Caco-2 (cell line): ENCODE measurements around the gene ZBED4. TPM values are rescaled to one million over a fixed set of nuclear protein-coding genes. Genes with fewer than 3 reads are reported as not detected.

Experiments
- BruUV-seq: library from RNA; stranded (reverse); fragments of 400-500 nt; replicated peaks from 2 replicates; lab custom pipeline; 2021; lab: Mats Ljungman, UMichigan
- CTCF ChIA-PET: fragments of 300-600 bp; sonication (Branson Sonifier 250); formaldehyde crosslinking; loops from one replicate; lab custom pipeline; 2022; ENCODE audit warnings: antibody characterized with exemption; lab: Charles Lee
- POLR2A ChIA-PET: fragments of 300-600 bp; sonication (Branson Sonifier 250); formaldehyde crosslinking; loops from one replicate; lab custom pipeline; 2022; ENCODE audit warnings: antibody characterized with exemption; lab: Charles Lee
- DNase-seq, 2 experiments: peaks; one replicate each; pipeline versions ENCODE4 v3.0.0 to v3.0.0-alpha.2; 2020 to 2022
- H3K27me3 ChIP-seq: replicated peaks from 2 replicates; pipeline ENCODE4 v1.6.0; 2011; ENCODE audit warnings: low read length; ENCODE audit not compliant: control insufficient read depth, insufficient read depth
- H3K36me3 ChIP-seq: 2 replicates; pipeline ENCODE4 v1.5.1; 2011; ENCODE audit warnings: low read length; ENCODE audit not compliant: control insufficient read depth, insufficient read depth
- H3K4me1 ChIP-seq: fragments of 250-450 bp; sonication (Bioruptor Pico); 2 replicates; pipeline ENCODE4 v1.5.1; 2020; ENCODE audit warnings: mild to moderate bottlenecking
- H3K4me3 ChIP-seq: 2 replicates; pipeline ENCODE4 v1.5.1; 2011; ENCODE audit warnings: low read depth, mild to moderate bottlenecking, control low read depth, low read length
- H3K9me3 ChIP-seq: fragments of 250-450 bp; sonication (Bioruptor Pico); 2 replicates; pipeline ENCODE4 v1.5.1; 2020; ENCODE audit warnings: mild to moderate bottlenecking, moderate library complexity
- H3K27ac Mint-ChIP-seq: one replicate; pipeline ENCODE4 v1.8.0; 2022; ENCODE audit warnings: mixed read lengths; ENCODE audit not compliant: unreplicated experiment
- H3K27me3 Mint-ChIP-seq: one replicate; pipeline ENCODE4 v1.8.0; 2022; ENCODE audit warnings: mixed read lengths; ENCODE audit not compliant: insufficient read depth, unreplicated experiment
- H3K36me3 Mint-ChIP-seq: one replicate; pipeline ENCODE4 v1.8.0; 2022; ENCODE audit warnings: mild to moderate bottlenecking, mixed read lengths; ENCODE audit not compliant: insufficient read depth, unreplicated experiment
- H3K4me1 Mint-ChIP-seq: one replicate; pipeline ENCODE4 v1.8.0; 2022; ENCODE audit warnings: low read depth, mixed read lengths; ENCODE audit not compliant: unreplicated experiment
- H3K4me3 Mint-ChIP-seq: one replicate; pipeline ENCODE4 v1.8.0; 2022; ENCODE audit warnings: mild to moderate bottlenecking, moderate library complexity, mixed read lengths; ENCODE audit not compliant: unreplicated experiment
- H3K9me3 Mint-ChIP-seq: one replicate; pipeline ENCODE4 v1.8.0; 2022; ENCODE audit warnings: mixed read lengths; ENCODE audit not compliant: unreplicated experiment
- intact Hi-C: fragments of 100-400 bp; cut with micrococcal nuclease; formaldehyde crosslinking; loops from one replicate; pipeline ENCODE4 v1.10.0; 2022; ENCODE audit not compliant: unreplicated experiment
- total RNA-seq: library from RNA; stranded (reverse); gene quantifications from 2 replicates; pipeline ENCODE4 v1.2.3, GENCODE V29; 2022
- TF ChIP-seq, protein P1 (sequence below), 2 experiments: fragments of 200-600 bp in 1 of 2; IDR thresholded peaks; 1 replicate in 1 of 2; 2 replicates in 1 of 2; pipeline versions ENCODE4 v1.5.1 to v1.8.0; 2011 to 2022; ENCODE audit warnings: antibody characterized with exemption in 1 of 2, control low read depth in 1 of 2, inconsistent platforms in 1 of 2, low read depth in 1 of 2, low read length in 1 of 2, mild to moderate bottlenecking in 1 of 2, moderate library complexity in 1 of 2; ENCODE audit not compliant: insufficient read depth in 1 of 2, severe bottlenecking in 1 of 2, unreplicated experiment in 1 of 2

The ZBED4 gene
- total RNA-seq, 1 experiment from 2014 or later = 17.3 TPM

DNA sequence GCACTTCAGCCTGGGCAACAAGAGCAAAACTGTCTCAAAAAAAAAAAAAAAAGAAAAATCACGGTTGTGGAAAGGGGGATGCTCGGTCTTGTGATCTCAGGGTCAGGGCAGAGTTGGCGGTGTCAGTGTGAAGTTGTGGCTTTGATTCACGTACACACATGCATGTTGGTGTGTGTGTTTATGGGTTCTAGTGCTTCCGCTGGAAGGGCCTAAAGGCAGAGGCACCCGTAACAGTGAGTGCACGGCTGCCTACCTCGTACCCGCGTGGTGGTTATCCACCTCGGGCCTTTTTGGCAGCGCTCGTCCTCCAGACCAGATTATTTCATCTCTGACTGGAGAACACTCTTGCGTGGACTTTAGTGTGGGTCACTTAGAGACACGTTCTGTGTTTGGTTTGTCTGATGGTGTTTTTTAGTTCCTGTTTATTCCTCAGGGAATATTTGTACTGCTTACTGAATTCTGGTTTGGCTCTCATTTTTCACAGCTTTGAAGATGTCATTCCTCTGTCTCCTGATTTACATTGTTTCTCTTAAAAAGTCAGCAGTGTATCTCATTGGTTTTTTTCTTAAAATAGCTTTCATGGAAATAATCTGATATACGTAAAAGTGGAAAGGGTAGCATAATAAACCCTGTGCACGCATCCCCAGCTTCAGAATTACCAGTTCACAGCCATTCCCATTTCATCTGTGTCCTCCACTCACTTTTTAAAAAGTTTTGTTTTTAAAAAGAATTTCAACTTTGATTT lies 15.6 kb downstream of the ZBED4 start:
- no peaks in the 10 kb centered on the region for H3K4me1 Mint-ChIP-seq
- ChIA-PET CTCF (no interaction called here), POLR2A (interaction anchor here (0.7 kb wide), 1 partner anchor 14 kb away, joined by 7 read pairs; no protein-coding TSS in a partner anchor)
- no peaks in the 10 kb centered on the region; the same call in 1 of the 2 replicates for H3K9me3 ChIP-seq
- H3K4me1 ChIP-seq = no peaks in the 10 kb centered on the region
- H3K27me3 ChIP-seq = no peaks in the 10 kb centered on the region
- intact Hi-C loops = no loop called here
- H3K27ac Mint-ChIP-seq = no peak overlapping the region
- no peaks in the 10 kb centered on the region for H3K27me3 Mint-ChIP-seq
- peaks cover 72% of the 10 kb centered on the region for H3K36me3 Mint-ChIP-seq
- TF ChIP-seq, protein P1, sequence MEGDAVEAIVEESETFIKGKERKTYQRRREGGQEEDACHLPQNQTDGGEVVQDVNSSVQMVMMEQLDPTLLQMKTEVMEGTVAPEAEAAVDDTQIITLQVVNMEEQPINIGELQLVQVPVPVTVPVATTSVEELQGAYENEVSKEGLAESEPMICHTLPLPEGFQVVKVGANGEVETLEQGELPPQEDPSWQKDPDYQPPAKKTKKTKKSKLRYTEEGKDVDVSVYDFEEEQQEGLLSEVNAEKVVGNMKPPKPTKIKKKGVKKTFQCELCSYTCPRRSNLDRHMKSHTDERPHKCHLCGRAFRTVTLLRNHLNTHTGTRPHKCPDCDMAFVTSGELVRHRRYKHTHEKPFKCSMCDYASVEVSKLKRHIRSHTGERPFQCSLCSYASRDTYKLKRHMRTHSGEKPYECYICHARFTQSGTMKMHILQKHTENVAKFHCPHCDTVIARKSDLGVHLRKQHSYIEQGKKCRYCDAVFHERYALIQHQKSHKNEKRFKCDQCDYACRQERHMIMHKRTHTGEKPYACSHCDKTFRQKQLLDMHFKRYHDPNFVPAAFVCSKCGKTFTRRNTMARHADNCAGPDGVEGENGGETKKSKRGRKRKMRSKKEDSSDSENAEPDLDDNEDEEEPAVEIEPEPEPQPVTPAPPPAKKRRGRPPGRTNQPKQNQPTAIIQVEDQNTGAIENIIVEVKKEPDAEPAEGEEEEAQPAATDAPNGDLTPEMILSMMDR (IDR thresholded peaks at IDR 0.05; ENCODE audit: insufficient read depth in 1 of 2, low read depth in 1 of 2, low read length in 1 of 2, severe bottlenecking in 1 of 2, unreplicated experiment in 1 of 2) = no peak
- H3K36me3 ChIP-seq = 0 out of 2 replicates have a peak, but pooled peaks cover 1% of the 10 kb centered on the region
- H3K9me3 Mint-ChIP-seq = peaks cover 36% of the 10 kb centered on the region
- no TSS peak for BruUV-seq
- DNase-seq = no peak
- no peak overlapping the region for H3K4me3 Mint-ChIP-seq
- no peak overlapping the region for H3K4me3 ChIP-seq

DNA sequence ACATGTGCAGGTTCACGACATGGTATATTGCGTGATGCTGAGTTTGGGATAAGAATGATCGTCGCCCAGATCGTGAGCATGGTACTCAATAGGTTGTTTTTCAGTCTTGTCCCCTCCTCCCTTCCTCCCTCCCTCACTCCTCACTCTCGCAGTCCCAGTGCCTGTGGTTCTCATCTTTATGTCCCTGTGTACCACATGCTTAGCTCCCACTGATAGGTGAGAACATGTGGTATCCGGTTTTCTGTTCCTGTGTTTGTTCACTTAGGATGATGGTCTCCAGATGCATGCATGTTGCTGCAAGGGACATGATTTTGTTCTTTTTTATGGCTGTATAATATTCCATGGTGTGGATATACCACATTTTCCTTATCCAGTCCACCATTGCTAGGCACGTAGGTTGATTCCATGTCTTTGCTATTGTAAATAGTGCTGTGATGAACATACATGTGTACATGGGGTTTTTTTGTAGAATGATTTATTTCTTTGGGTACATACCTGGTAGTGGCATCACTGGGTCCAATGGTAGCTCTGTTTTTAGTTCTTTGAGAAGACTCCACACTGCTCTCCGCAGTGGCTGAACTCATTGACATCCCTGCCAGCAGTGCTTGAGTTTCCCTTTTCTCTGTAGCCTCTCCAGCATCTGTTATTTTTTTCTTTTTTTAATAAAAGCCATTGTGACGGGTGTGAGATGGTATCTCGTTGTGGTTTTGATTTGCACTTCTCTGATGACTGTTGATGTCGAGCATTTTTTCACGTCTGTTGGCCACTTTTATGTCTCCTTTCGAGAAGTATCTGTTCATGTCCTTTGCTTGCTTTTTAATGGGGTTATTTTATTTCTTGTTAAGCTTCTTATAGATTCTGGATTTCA lies 16.4 kb downstream of the ZBED4 start:
- intact Hi-C loops = no loop called here
- Histone ChIP-seq H3K9me3 (no peaks in the 10 kb centered on the region; the same call in 1 of the 2 replicates), H3K4me1 (no peaks in the 10 kb centered on the region), H3K36me3 (0 out of 2 replicates have a peak, but pooled peaks cover 1% of the 10 kb centered on the region), H3K27me3 (no peaks in the 10 kb centered on the region), H3K4me3 (no peak overlapping the region)
- ChIA-PET POLR2A (no interaction called here), CTCF (no interaction called here)
- H3K4me1 Mint-ChIP-seq = no peaks in the 10 kb centered on the region
- peaks cover 36% of the 10 kb centered on the region for H3K9me3 Mint-ChIP-seq
- H3K36me3 Mint-ChIP-seq = peaks cover 65% of the 10 kb centered on the region
- BruUV-seq = no TSS peak
- H3K27ac Mint-ChIP-seq = no peak overlapping the region
- no peaks in the 10 kb centered on the region for H3K27me3 Mint-ChIP-seq
- TF ChIP-seq, protein P1 (IDR thresholded peaks at IDR 0.05; ENCODE audit: insufficient read depth in 1 of 2, low read depth in 1 of 2, low read length in 1 of 2, severe bottlenecking in 1 of 2, unreplicated experiment in 1 of 2) = no peak
- DNase-seq = no peak
- H3K4me3 Mint-ChIP-seq = no peak overlapping the region

DNA sequence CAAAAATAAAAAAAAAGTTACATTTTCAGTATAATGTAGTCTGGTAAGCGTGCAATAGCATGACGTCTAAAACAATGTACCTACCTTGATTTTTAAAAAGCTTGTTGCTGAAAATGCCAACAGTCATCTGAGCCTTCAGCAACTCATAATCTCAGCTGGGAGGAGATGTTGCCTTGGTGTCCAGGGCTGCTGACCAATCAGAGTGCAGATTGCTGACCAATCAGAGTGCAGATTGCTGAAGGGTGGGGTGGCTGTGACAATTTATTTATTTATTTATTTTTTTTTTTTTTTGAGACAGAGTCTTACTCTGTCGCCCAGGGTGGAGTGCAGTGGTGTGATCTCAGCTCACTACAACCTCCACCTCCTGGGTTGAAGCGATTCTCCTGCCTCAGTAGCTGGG lies 17.8 kb downstream of the ZBED4 start:
- Mint-ChIP-seq H3K4me1 (no peaks in the 10 kb centered on the region), H3K36me3 (peaks cover 58% of the 10 kb centered on the region), H3K27ac (no peak overlapping the region), H3K27me3 (no peaks in the 10 kb centered on the region), H3K9me3 (peaks cover 25% of the 10 kb centered on the region), H3K4me3 (no peak overlapping the region)
- Histone ChIP-seq H3K4me1 (no peaks in the 10 kb centered on the region), H3K27me3 (no peaks in the 10 kb centered on the region), H3K36me3 (0 out of 2 replicates have a peak, but pooled peaks cover 1% of the 10 kb centered on the region), H3K9me3 (no peaks in the 10 kb centered on the region; the same call in 1 of the 2 replicates), H3K4me3 (no peak overlapping the region)
- DNase-seq = no peak
- CTCF ChIA-PET = interaction anchor here (0.5 kb wide), 1 partner anchor 114 kb away, joined by 3 read pairs; no protein-coding TSS in a partner anchor
- TF ChIP-seq, protein P1 (IDR thresholded peaks at IDR 0.05; ENCODE audit: insufficient read depth in 1 of 2, low read depth in 1 of 2, low read length in 1 of 2, severe bottlenecking in 1 of 2, unreplicated experiment in 1 of 2) = no peak
- POLR2A ChIA-PET = no interaction called here
- intact Hi-C loops = no loop called here
- BruUV-seq = no TSS peak
